Femur (tissue), 1 donor: Measurements from ENCODE around the gene SENP3.

Experiments
- DNase-seq: peaks from one replicate; pipeline ENCODE4 v3.0.0-alpha.2; 2017

SENP3 gene

GRCh38 chr17:7577327-7578199, 15.8 kb downstream of the SENP3 start:
- DNase-seq, result no peak

- peak; percentile 71 for DNase-seq
Observed at GRCh38 chr17:7579001-7579833, 17.5 kb downstream of the SENP3 start, which contains the start of gene CD68. Gene CD68, plus strand, starts transcription at chr17:7579638. Its CDS starts 40 bp downstream, at chr17:7579678.

- no peak for DNase-seq
Observed at GRCh38 chr17:7579834-7580603, 18.3 kb downstream of the SENP3 start.

- DNase-seq, result no peak
Observed at GRCh38 chr17:7580604-7581575, 19.2 kb downstream of the SENP3 start.

GRCh38 chr17:7582396-7583252, 20.9 kb downstream of the SENP3 start:
- DNase-seq, result no peak

- peak; percentile 99 for DNase-seq
Observed at GRCh38 chr17:7583253-7584109, 21.8 kb downstream of the SENP3 start, which contains the start of gene MPDU1. Gene MPDU1, plus strand, starts transcription at chr17:7583852. Its CDS starts 11 bp downstream, at chr17:7583863.

- DNase-seq, result no peak
Observed at GRCh38 chr17:7586673-7587419, 25.1 kb downstream of the SENP3 start.

- DNase-seq, result no peak
Observed at GRCh38 chr17:7587420-7588151, 25.9 kb downstream of the SENP3 start.

GRCh38 chr17:7588553-7589203, 27.0 kb downstream of the SENP3 start:
- DNase-seq, result no peak

- DNase-seq, result peak; percentile 90
Observed at GRCh38 chr17:7589204-7589868, 27.6 kb downstream of the SENP3 start.

GRCh38 chr17:7589891-7590691, 28.4 kb downstream of the SENP3 start, which contains the start of gene SOX15:
Gene SOX15, minus strand, starts transcription at chr17:7590094. Its CDS starts 418 bp downstream, at chr17:7589676.
- DNase-seq, result no peak

GRCh38 chr17:7590743-7591142, 29.0 kb downstream of the SENP3 start:
- DNase-seq, result no peak

GRCh38 chr17:7591596-7591995, 29.9 kb downstream of the SENP3 start:
- DNase-seq, result no peak

GRCh38 chr17:7592422-7593021, 30.8 kb downstream of the SENP3 start:
- no peak for DNase-seq

GRCh38 chr17:7593296-7593695, 31.6 kb downstream of the SENP3 start:
- DNase-seq, result no peak
